DND-41 (cell line): Measurements from ENCODE around the gene EPS15.

ENCODE experiments used
- EZH2 ChIP-seq: IDR thresholded peaks from 3 replicates; pipeline ENCODE4 v1.6.1; 2012; ENCODE audit warnings: borderline replicate concordance, low read depth, mild to moderate bottlenecking, moderate library complexity, low read length, inconsistent platforms; ENCODE audit not compliant: severe bottlenecking
- TF ChIP-seq, protein P1 (sequence below): IDR thresholded peaks from 2 replicates; pipeline ENCODE4 v1.5.1; 2012; ENCODE audit warnings: borderline replicate concordance, low read length, moderate library complexity, mild to moderate bottlenecking; ENCODE audit not compliant: poor library complexity, severe bottlenecking; ENCODE audit errors: extremely low read depth

DNA sequence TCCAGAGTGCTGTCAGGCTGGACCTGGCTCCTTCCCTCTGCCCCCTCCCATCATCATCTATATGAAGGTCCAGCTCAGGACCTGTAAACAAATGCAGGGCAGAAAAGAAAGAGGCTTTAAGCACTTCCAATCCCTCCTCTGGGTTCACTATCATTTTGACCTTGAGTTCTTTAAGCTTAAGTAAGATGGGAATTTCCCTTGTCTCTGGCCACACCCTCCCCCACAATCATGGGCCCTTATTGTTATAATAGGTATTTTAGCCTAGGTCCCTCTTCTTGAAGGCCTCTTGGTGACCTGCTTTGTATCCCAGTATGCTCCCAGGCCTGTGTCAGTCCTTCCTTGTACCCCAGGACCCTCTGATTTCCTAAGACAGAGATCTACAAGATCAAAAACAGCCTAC, 45.1 kb upstream of the EPS15 start:
- TF ChIP-seq, protein P1, sequence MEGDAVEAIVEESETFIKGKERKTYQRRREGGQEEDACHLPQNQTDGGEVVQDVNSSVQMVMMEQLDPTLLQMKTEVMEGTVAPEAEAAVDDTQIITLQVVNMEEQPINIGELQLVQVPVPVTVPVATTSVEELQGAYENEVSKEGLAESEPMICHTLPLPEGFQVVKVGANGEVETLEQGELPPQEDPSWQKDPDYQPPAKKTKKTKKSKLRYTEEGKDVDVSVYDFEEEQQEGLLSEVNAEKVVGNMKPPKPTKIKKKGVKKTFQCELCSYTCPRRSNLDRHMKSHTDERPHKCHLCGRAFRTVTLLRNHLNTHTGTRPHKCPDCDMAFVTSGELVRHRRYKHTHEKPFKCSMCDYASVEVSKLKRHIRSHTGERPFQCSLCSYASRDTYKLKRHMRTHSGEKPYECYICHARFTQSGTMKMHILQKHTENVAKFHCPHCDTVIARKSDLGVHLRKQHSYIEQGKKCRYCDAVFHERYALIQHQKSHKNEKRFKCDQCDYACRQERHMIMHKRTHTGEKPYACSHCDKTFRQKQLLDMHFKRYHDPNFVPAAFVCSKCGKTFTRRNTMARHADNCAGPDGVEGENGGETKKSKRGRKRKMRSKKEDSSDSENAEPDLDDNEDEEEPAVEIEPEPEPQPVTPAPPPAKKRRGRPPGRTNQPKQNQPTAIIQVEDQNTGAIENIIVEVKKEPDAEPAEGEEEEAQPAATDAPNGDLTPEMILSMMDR = no peak
- no peak for TF ChIP-seq EZH2
